B cell (primary cell): ENCODE measurements around the gene STX8. TPM values are rescaled to one million over a fixed set of nuclear protein-coding genes. Genes with fewer than 3 reads are reported as not detected.

Experiments used
- ATAC-seq: fragments of 200-7000 bp; cut with Tn5 transposase; one replicate; pipeline ENCODE4 v1.10.0; 2021; ENCODE audit warnings: low read depth, mild to moderate bottlenecking, moderate number of reproducible peaks, moderate library complexity
- CTCF ChIA-PET: fragments of 350-600 bp; sonication (Branson Sonifier 250); formaldehyde crosslinking; loops from one replicate; lab custom pipeline; 2021; ENCODE audit warnings: antibody characterized with exemption, inconsistent platforms; lab: Charles Lee
- POLR2A ChIA-PET: fragments of 350-600 bp; sonication (Branson Sonifier 250); formaldehyde crosslinking; loops from one replicate; lab custom pipeline; 2021; ENCODE audit warnings: antibody characterized with exemption; lab: Charles Lee
- DNase-seq: peaks from one replicate; pipeline ENCODE4 v3.0.0; 2013
- H2AFZ ChIP-seq: 2 replicates; pipeline ENCODE4 v1.6.1; 2012; ENCODE audit warnings: mild to moderate bottlenecking, low read depth, low read length; ENCODE audit not compliant: insufficient read depth, poor library complexity, severe bottlenecking
- H3K27ac ChIP-seq, 2 donors: 1 replicate in 1 of 2; 2 replicates in 1 of 2; pipeline ENCODE4 v1.5.1; 2012 to 2013; ENCODE audit warnings: low read length in 2 of 2, mild to moderate bottlenecking in 2 of 2, moderate library complexity in 1 of 2
- H3K27me3 ChIP-seq, 4 experiments: fragments of 200-600 bp in 1 of 4; sonication (generic) in 1 of 4; replicated peaks in 1 of 4; 1 replicate in 2 of 4; 2 replicates in 2 of 4; pipeline versions ENCODE4 v1.6.1 to v1.7.0; 2013 to 2016; ENCODE audit warnings: low read length in 3 of 4, mild to moderate bottlenecking in 2 of 4, mixed read lengths in 1 of 4, moderate library complexity in 1 of 4; ENCODE audit not compliant: insufficient read depth in 4 of 4, control insufficient read depth in 3 of 4; ENCODE audit errors: control extremely low read depth in 1 of 4
- H3K36me3 ChIP-seq, 2 experiments: replicated peaks in 1 of 2; 1 replicate in 1 of 2; 2 replicates in 1 of 2; pipeline versions ENCODE4 v1.6.1 to v1.7.1; 2013; ENCODE audit warnings: low read length in 1 of 2; ENCODE audit not compliant: insufficient read depth in 2 of 2, control insufficient read depth in 1 of 2; ENCODE audit errors: control extremely low read depth in 1 of 2, extremely low read depth in 1 of 2
- H3K4me1 ChIP-seq, 2 donors: fragments of 200-600 bp in 1 of 2; sonication (generic) in 1 of 2; 1 replicate in 1 of 2; 2 replicates in 1 of 2; pipeline versions ENCODE4 v1.5.1 to v1.6.1; 2013 to 2017; ENCODE audit warnings: low read length in 2 of 2; ENCODE audit not compliant: control insufficient read depth in 2 of 2, insufficient read depth in 2 of 2
- H3K4me2 ChIP-seq: replicated peaks from 2 replicates; pipeline ENCODE3; 2012; ENCODE audit warnings: mild to moderate bottlenecking, low read depth, low read length; ENCODE audit not compliant: poor library complexity, severe bottlenecking
- H3K4me3 ChIP-seq, 5 experiments: fragments of 200-600 bp in 1 of 5; sonication (generic) in 1 of 5; 1 replicate in 3 of 5; 2 replicates in 2 of 5; pipeline versions ENCODE4 v1.5.1 to v1.7.0; 2011 to 2016; ENCODE audit warnings: low read length in 4 of 5, mild to moderate bottlenecking in 4 of 5, low read depth in 2 of 5, control low read depth in 1 of 5, moderate library complexity in 1 of 5; ENCODE audit not compliant: insufficient read depth in 1 of 5; ENCODE audit errors: control extremely low read depth in 1 of 5, extremely low read depth in 1 of 5
- H3K79me2 ChIP-seq: fragments of 200-600 bp; sonication (generic); one replicate; pipeline ENCODE4 v1.6.0; 2016; ENCODE audit warnings: low read length; ENCODE audit not compliant: control insufficient read depth, insufficient read depth
- H3K9ac ChIP-seq: fragments of 200-600 bp; sonication (generic); 2 replicates; pipeline ENCODE4 v1.6.1; 2017; ENCODE audit warnings: mild to moderate bottlenecking, low read length, moderate library complexity
- H3K9me3 ChIP-seq, 3 donors: one replicate each; pipeline versions ENCODE4 v1.6.1 to v1.7.1; 2013; ENCODE audit warnings: low read length in 2 of 3; ENCODE audit not compliant: control insufficient read depth in 2 of 3, insufficient read depth in 1 of 3; ENCODE audit errors: control extremely low read depth in 1 of 3
- H4K20me1 ChIP-seq: 2 replicates; pipeline ENCODE4 v1.6.0; 2012; ENCODE audit warnings: mild to moderate bottlenecking, low read length; ENCODE audit not compliant: insufficient read depth, control insufficient read depth, poor library complexity, severe bottlenecking
- H3K27ac Mint-ChIP-seq: one replicate; pipeline ENCODE4 v1.8.0; 2021; ENCODE audit warnings: mixed read lengths
- H3K27me3 Mint-ChIP-seq: one replicate; pipeline ENCODE4 v1.8.0; 2021; ENCODE audit warnings: mixed read lengths
- H3K4me1 Mint-ChIP-seq: one replicate; pipeline ENCODE4 v1.8.0; 2021; ENCODE audit warnings: mixed read lengths
- H3K4me3 Mint-ChIP-seq: one replicate; pipeline ENCODE4 v1.8.0; 2021; ENCODE audit warnings: mixed read lengths
- H3K9me3 Mint-ChIP-seq: one replicate; pipeline ENCODE4 v1.8.0; 2022; ENCODE audit warnings: mixed read lengths; ENCODE audit not compliant: insufficient read depth
- EZH2 ChIP-seq: IDR thresholded peaks from 2 replicates; pipeline ENCODE4 v1.6.1; 2012; ENCODE audit warnings: borderline replicate concordance, low read depth, mild to moderate bottlenecking, moderate library complexity, low read length; ENCODE audit not compliant: insufficient read depth, poor library complexity, severe bottlenecking
- WGBS: methylation state at CpG from one replicate; pipeline ENCODE4 v1.1.5; 2013; ENCODE audit warnings: missing lambda C conversion rate; ENCODE audit not compliant: insufficient coverage; 5-methylcytosine and 5-hydroxymethylcytosine counted together
- intact Hi-C: fragments of 100-400 bp; cut with micrococcal nuclease; formaldehyde crosslinking; loops from one replicate; pipeline ENCODE4 v1.10.0; 2022
- polyA plus RNA-seq: library from polyadenylated mRNA; depleted of rRNA; stranded (reverse); fragments of >200 nt; gene quantifications from 2 replicates; pipeline ENCODE4 v1.2.3, GENCODE V29; 2012
- total RNA-seq, 2 donors: library from RNA; stranded (reverse); fragments of 120-200 nt in 1 of 2; gene quantifications; 1 replicate in 1 of 2; 2 replicates in 1 of 2; pipeline versions ENCODE4 v1.2.3 to v1.2.4, GENCODE V29; 2013 to 2022
- TF ChIP-seq, protein P1 (sequence below): fragments of 200-600 bp; IDR thresholded peaks from one replicate; pipeline ENCODE4 v1.8.0; 2022; ENCODE audit warnings: antibody characterized with exemption, mild to moderate bottlenecking

Gene STX8
- total and polyA plus RNA-seq, 2 donors (not counting 1 experiment from before 2014, with no cell fraction given): 35.8 to 61.5 TPM

DNA sequence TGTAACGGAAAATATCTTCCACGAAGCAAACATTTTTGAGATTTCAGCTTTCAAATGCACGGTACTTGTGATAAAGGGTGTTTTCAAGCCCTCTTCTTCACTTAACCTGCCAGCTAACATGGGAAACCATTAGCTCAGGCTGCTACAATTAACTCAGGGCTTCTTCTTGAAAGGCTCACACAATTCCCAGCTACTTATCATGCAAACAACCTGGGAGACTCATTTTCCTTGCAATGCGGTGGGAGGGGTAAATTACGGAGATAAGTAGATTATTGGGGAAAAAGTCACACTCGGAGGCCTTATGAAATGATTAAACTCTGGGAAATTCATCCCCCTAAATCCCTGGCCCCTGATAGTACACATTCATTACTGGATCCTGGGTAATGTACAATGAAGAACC, 266.4 kb downstream of the STX8 start:
- no peak overlapping the region for H3K27ac ChIP-seq
- H3K79me2 ChIP-seq: no peaks in the 10 kb centered on the region
- H3K4me3 ChIP-seq: no peak overlapping the region
- no peaks in the 10 kb centered on the region for H3K27me3 ChIP-seq
- H3K4me3 Mint-ChIP-seq: no peak overlapping the region
- no peak for ATAC-seq
- no peak overlapping the region for H2AFZ ChIP-seq
- H3K4me1 ChIP-seq: no peaks in the 10 kb centered on the region
- no peaks in the 10 kb centered on the region for H3K4me1 Mint-ChIP-seq
- TF ChIP-seq EZH2: no peak
- TF ChIP-seq, protein P1, sequence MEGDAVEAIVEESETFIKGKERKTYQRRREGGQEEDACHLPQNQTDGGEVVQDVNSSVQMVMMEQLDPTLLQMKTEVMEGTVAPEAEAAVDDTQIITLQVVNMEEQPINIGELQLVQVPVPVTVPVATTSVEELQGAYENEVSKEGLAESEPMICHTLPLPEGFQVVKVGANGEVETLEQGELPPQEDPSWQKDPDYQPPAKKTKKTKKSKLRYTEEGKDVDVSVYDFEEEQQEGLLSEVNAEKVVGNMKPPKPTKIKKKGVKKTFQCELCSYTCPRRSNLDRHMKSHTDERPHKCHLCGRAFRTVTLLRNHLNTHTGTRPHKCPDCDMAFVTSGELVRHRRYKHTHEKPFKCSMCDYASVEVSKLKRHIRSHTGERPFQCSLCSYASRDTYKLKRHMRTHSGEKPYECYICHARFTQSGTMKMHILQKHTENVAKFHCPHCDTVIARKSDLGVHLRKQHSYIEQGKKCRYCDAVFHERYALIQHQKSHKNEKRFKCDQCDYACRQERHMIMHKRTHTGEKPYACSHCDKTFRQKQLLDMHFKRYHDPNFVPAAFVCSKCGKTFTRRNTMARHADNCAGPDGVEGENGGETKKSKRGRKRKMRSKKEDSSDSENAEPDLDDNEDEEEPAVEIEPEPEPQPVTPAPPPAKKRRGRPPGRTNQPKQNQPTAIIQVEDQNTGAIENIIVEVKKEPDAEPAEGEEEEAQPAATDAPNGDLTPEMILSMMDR: no peak
- H3K9me3 ChIP-seq: no peaks in the 10 kb centered on the region
- no peak overlapping the region for H3K4me2 ChIP-seq
- H4K20me1 ChIP-seq: no peaks in the 10 kb centered on the region
- H3K36me3 ChIP-seq: no peaks in the 10 kb centered on the region
- no peak for DNase-seq
- no peak overlapping the region for H3K27ac Mint-ChIP-seq
- H3K9me3 Mint-ChIP-seq: no peaks in the 10 kb centered on the region
- 100% methylated on average over 1 of the region's 6 CpGs for WGBS
- H3K27me3 Mint-ChIP-seq: no peaks in the 10 kb centered on the region
- POLR2A ChIA-PET: no interaction called here
- CTCF ChIA-PET: no interaction called here
- H3K9ac ChIP-seq: no peak overlapping the region
- intact Hi-C loops: no loop called here

DNA sequence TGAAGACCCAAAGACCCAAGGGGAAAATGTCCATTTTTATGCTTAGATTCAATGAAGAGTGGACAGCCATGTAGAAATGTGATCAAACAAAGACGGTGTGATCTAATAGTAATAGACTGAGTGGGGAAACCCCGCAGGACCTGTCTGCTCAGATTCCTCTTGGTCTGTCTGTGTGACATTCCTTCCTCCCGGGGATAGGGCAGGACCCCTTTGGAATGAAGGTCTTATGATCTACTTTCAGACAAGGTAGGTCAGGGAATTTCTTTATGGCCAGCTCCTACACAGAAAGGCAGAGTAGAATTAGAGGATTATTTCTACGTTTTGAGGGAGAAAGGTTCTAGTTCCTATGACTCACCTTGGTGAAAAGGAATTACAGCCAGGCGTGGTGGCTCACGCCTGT, 267.6 kb downstream of the STX8 start:
- H3K9ac ChIP-seq: no peak overlapping the region
- H3K4me1 Mint-ChIP-seq: peaks cover 5% of the 10 kb centered on the region
- WGBS: 87% methylated on average over 4 of the region's 6 CpGs
- no peak overlapping the region for H3K27ac Mint-ChIP-seq
- H3K9me3 Mint-ChIP-seq: no peaks in the 10 kb centered on the region
- no peak overlapping the region for H2AFZ ChIP-seq
- ATAC-seq: no peak
- no peak overlapping the region for H3K27ac ChIP-seq
- H3K79me2 ChIP-seq: no peaks in the 10 kb centered on the region
- no peaks in the 10 kb centered on the region for H3K27me3 ChIP-seq
- H3K4me3 ChIP-seq: no peak overlapping the region
- DNase-seq: no peak
- intact Hi-C loops: no loop called here
- H4K20me1 ChIP-seq: no peaks in the 10 kb centered on the region
- no peaks in the 10 kb centered on the region for H3K36me3 ChIP-seq
- no peaks in the 10 kb centered on the region for H3K9me3 ChIP-seq
- no peak overlapping the region for H3K4me2 ChIP-seq
- no peak for TF ChIP-seq EZH2
- TF ChIP-seq, protein P1: no peak
- H3K27me3 Mint-ChIP-seq: no peaks in the 10 kb centered on the region
- H3K4me1 ChIP-seq: no peaks in the 10 kb centered on the region
- no peak overlapping the region for H3K4me3 Mint-ChIP-seq
- ChIA-PET POLR2A (no interaction called here), CTCF (no interaction called here)
